Measurements from ENCODE around the gene PSG1.

The PSG1 gene

GRCh38 chr19:42816894-42817293 lies 62.6 kb downstream of the PSG1 start:
- no peak for DNase-seq
